D721Med (cell line): Measurements from ENCODE around the gene LTBP1.

Experiments
- DNase-seq: peaks from one replicate; pipeline ENCODE4 v3.0.0; 2011; ENCODE audit warnings: low spot score; ENCODE audit not compliant: insufficient read length
- FAIRE-seq: peaks from 2 replicates; lab custom pipeline; 2011; peaks lifted over from hg19 to GRCh38; lab: Jason Lieb, UNC
- TF ChIP-seq, protein P1 (sequence below): IDR thresholded peaks from 2 replicates; pipeline ENCODE4 v1.5.1; 2012; ENCODE audit warnings: mild to moderate bottlenecking, control low read depth; ENCODE audit not compliant: insufficient read depth; ENCODE audit errors: missing control alignments

The LTBP1 gene

GRCh38 chr2:33077311-33077710 lies 130.6 kb downstream of the LTBP1 start:
- FAIRE-seq = no peak
- TF ChIP-seq, protein P1, sequence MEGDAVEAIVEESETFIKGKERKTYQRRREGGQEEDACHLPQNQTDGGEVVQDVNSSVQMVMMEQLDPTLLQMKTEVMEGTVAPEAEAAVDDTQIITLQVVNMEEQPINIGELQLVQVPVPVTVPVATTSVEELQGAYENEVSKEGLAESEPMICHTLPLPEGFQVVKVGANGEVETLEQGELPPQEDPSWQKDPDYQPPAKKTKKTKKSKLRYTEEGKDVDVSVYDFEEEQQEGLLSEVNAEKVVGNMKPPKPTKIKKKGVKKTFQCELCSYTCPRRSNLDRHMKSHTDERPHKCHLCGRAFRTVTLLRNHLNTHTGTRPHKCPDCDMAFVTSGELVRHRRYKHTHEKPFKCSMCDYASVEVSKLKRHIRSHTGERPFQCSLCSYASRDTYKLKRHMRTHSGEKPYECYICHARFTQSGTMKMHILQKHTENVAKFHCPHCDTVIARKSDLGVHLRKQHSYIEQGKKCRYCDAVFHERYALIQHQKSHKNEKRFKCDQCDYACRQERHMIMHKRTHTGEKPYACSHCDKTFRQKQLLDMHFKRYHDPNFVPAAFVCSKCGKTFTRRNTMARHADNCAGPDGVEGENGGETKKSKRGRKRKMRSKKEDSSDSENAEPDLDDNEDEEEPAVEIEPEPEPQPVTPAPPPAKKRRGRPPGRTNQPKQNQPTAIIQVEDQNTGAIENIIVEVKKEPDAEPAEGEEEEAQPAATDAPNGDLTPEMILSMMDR = no peak
- no peak for DNase-seq

- DNase-seq = no peak
- FAIRE-seq = no peak
- TF ChIP-seq, protein P1 = no peak
Measured at GRCh38 chr2:33077844-33078243, 131.1 kb downstream of the LTBP1 start.

DNA sequence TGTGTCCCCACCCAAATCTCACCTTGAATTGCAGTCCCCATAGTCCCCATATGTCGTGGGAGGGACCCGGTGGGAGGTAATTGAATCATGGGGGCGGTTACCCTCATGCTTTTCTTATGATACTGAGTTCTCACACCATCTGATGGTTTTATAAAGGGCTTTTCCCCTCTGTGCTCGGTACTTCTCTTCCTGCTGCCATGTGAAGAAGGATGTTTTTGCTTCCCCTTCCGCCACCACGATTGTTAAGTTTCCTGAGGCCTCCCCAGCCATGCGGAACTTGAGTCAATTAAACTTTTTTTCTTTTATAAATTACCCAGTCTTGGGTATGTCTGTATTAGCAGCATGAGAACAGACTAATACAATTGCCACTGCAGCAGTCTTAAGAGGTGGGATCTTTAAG lies 134.9 kb downstream of the LTBP1 start:
- DNase-seq = no peak
- FAIRE-seq = no peak
- TF ChIP-seq, protein P1 = no peak

- no peak for DNase-seq
- TF ChIP-seq, protein P1 = no peak
- no peak for FAIRE-seq
Measured at GRCh38 chr2:33083699-33084387, 137.1 kb downstream of the LTBP1 start.

GRCh38 chr2:33084433-33084832 lies 137.7 kb downstream of the LTBP1 start:
- DNase-seq = no peak
- no peak for FAIRE-seq
- TF ChIP-seq, protein P1 = no peak

GRCh38 chr2:33085646-33086045 lies 138.9 kb downstream of the LTBP1 start:
- DNase-seq (no peak), FAIRE-seq (no peak)

More at GRCh38 chr2:33085646-33086045, 138.9 kb downstream of the LTBP1 start:
- TF ChIP-seq, protein P1 = no peak
